Fibroblast of lung (primary cell): ENCODE data around the gene CFAP61.

ENCODE experiments used
- CTCF ChIP-seq, 2 donors: IDR thresholded peaks in 1 of 2; conservative IDR thresholded peaks in 1 of 2; 1 replicate in 1 of 2; 2 replicates in 1 of 2; pipeline ENCODE4 v1.5.1; 2011 to 2012; ENCODE audit warnings: low read length in 2 of 2, control low read depth in 1 of 2, inconsistent platforms in 1 of 2, low read depth in 1 of 2, mild to moderate bottlenecking in 1 of 2
- EZH2 ChIP-seq: IDR thresholded peaks from 2 replicates; pipeline ENCODE4 v1.5.1; 2012; ENCODE audit warnings: low read length, control low read depth, mild to moderate bottlenecking; ENCODE audit errors: missing control alignments

GRCh38 chr20:20273286-20273685, 221.0 kb downstream of the CFAP61 start:
- TF ChIP-seq CTCF (conservative IDR thresholded peaks at IDR 0.05 in 1 of 2, IDR thresholded peaks at IDR 0.05 in 1 of 2; ENCODE audit: low read depth in 1 of 2, low read length in 2 of 2) = no peak
- no peak for TF ChIP-seq EZH2
